ENCODE measurements around the gene CCDC181.
"Not testable (repeated sequence)": the region's sequence is repeated elsewhere in the genome, so short reads cannot be mapped to it uniquely, and the experiment has no call there.

The CCDC181 gene

GRCh38 chr1:169402578-169402977 lies 24.7 kb downstream of the CCDC181 start:
- not testable (repeated sequence) for DNase-seq (ENCODE audit: low read depth in 1 of 2, low spot score in 1 of 2)

- no peak for DNase-seq (ENCODE audit: low read depth in 1 of 2, low spot score in 1 of 2)
These were observed 31.3 kb downstream of the CCDC181 start for GRCh38 chr1:169395955-169396354.

GRCh38 chr1:169392406-169392805 lies 34.9 kb downstream of the CCDC181 start:
- DNase-seq (ENCODE audit: low read depth in 1 of 2, low spot score in 1 of 2), result no peak

- no peak for DNase-seq (ENCODE audit: low read depth in 1 of 2, low spot score in 1 of 2)
These were observed 37.0 kb downstream of the CCDC181 start for GRCh38 chr1:169390303-169390702.

- DNase-seq (ENCODE audit: low read depth in 1 of 2, low spot score in 1 of 2), result no peak
These were observed 39.9 kb downstream of the CCDC181 start for GRCh38 chr1:169387399-169387798.

GRCh38 chr1:169383449-169383848 lies 43.8 kb downstream of the CCDC181 start:
- no peak for DNase-seq (ENCODE audit: low read depth in 1 of 2, low spot score in 1 of 2)

DNA sequence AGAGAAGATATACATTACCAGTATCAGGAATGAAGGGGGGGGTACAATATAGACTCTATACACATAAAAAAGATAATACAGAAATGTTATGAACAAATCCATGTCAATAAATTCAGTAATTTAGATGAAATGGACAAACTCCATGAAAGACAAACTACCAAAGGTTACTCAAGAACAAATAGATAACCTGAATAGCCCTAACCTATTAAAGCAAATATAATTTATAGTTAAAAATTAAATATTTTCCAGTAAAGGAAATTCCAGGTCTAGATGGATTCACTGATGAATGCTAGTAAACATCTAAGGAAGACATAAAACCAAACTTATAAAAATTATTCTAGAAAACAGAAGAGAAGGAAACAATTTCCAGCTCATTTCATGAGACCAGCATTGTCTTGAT lies 46.1 kb downstream of the CCDC181 start:
- DNase-seq (ENCODE audit: low read depth in 1 of 2, low spot score in 1 of 2), result no peak

GRCh38 chr1:169371404-169371803 lies 55.9 kb downstream of the CCDC181 start:
- no peak for DNase-seq (ENCODE audit: low read depth in 1 of 2, low spot score in 1 of 2)

GRCh38 chr1:169368406-169368769 lies 58.9 kb downstream of the CCDC181 start:
- peak in 1 of 2 donors; percentile 10 for DNase-seq (ENCODE audit: low read depth in 1 of 2, low spot score in 1 of 2)

GRCh38 chr1:169367686-169368405 lies 59.4 kb downstream of the CCDC181 start, which contains the start of the genes BLZF1 and NME7:
TSS of gene BLZF1 (plus strand) at chr1:169368195. CDS start at chr1:169369523, 1,328 bp downstream.
TSS of gene NME7 (minus strand) at chr1:169367797. CDS start at chr1:169367710, 87 bp downstream.
- DNase-seq (ENCODE audit: low read depth in 1 of 2, low spot score in 1 of 2), result peak; percentile 96 to 97

DNA sequence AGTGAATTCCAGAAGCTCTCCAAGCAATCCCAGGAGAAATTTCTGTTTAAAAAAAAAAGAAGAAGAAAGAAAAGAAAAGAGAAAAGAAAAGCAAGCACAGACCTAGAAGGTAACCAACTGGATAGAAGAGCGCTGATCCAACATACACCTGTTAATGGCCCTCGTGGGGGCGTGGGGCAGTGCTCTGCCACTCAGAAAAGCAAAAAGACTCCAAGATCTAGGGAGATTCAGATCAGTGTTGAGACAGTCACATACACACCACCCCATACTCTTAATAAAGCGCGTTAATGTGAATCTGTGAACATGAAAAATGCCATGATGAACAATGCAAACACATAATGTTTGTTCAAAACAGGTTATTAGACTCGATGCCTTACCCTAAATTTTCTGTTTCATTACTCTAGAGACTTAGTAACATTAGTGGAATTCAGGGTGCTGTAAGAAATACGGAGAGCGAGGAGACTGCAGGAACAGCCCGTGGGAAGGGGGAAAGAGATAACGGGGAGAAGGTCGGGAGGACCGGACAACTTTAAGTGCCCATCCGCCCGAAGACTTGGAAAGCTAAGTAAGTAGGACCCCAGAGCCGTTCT lies 60.1 kb downstream of the CCDC181 start:
- no peak for DNase-seq (ENCODE audit: low read depth in 1 of 2, low spot score in 1 of 2)

DNA sequence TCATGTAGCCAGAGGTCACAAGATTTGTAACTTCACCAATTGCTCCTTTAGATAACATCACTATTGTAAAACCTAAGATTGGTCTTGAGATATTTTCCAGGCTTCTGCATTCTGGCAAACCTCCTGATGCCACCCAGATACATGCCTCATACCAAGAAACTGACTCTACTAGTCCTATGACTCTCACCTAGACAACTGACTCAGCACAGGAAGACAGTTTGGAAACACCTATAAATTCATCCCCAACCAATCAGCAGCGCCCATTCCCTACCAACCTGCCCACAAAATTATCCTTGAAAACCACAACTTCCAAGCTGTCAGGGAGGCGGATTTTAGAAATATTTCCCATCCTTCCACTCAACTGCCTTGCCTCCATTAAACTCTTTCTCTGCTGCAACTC lies 62.3 kb downstream of the CCDC181 start:
- DNase-seq (ENCODE audit: low read depth in 1 of 2, low spot score in 1 of 2), result no peak

- peak in 1 of 2 donors; percentile 35 for DNase-seq (ENCODE audit: low read depth in 1 of 2, low spot score in 1 of 2)
These were observed 64.1 kb downstream of the CCDC181 start for GRCh38 chr1:169363046-169363730.

DNA sequence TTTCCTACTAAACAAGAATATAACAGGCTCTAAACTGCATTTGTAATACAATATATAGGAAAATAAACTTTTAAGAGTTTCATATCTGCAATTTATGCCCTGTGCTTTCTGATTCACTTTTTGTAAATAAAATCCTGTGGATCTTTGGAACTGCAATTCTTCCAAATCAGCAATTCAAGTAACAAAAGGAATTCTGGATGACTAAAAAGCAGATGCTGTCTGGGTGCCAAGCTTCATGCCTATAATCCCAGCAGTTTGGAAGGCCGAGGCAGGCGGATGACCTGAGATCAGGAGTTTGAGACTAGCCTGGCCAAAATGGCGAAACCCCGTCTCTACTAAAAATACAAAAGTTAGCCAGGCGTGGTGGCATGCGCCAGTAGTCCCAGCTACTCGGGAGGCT lies 66.0 kb downstream of the CCDC181 start:
- DNase-seq (ENCODE audit: low read depth in 1 of 2, low spot score in 1 of 2), result no peak

- DNase-seq (ENCODE audit: low read depth in 1 of 2, low spot score in 1 of 2), result no peak
These were observed 66.9 kb downstream of the CCDC181 start for GRCh38 chr1:169360415-169360814.

DNA sequence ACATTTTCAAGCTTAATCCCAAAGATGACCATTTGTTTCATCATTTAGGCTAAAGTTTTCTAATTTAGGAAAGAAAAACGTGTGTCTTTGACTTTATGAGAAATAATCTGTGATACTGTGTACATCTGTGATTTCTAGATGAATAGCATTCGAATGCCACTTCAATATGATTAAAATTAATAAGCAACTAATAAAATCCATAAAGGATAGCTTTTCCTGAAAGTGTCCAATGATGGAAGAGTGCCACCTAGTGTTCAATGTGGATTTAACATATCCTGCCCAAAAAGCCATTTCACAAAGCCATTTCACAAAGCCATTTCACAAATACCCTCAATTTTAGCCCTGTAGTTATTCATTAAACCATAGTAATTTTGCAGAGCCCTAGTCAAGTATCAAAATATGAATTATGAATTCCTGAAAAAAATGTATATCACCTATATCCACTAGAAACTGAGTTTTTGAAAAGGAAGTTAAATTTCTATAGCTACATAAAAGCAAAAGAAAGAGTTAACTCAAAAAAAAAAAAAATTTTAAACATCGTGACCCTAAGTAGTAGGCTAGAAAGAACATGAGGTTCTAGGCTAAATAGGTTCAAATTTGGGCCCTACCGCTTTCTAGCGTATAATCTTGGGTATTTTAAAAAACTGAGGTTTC lies 78.8 kb downstream of the CCDC181 start:
- DNase-seq (ENCODE audit: low read depth in 1 of 2, low spot score in 1 of 2), result peak in 1 of 2 donors; percentile 48

DNA sequence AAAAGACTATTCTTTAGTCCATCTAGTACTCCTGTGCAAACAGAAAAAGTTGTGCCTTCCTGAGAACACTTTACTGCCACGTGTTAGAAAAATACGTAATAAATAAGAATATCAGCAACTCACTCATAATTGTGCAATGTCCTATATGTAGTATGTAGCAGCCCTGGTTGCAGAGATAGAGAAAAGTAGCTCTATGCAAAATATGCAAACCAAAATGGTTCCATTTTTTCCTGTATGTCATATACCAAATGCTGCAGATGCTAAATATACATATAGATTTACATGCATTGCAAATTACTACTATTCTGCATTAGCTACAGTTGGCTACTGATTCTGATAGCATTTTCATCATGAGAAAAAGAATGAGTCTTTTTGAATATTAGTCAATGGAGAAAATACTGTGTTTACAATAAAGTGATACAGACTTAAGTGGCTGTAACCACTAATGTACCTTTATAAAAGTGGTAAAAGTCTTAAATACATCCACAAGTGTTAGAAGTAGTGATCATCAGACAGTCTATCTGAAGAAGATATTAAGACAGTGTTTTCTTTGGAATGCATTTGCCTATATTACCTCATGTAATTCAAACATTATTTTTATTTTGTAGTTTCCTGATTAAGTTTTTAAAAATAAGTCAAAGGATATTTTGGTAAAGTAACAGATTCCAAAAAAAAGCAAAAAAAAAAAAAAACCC lies 79.4 kb downstream of the CCDC181 start:
- DNase-seq (ENCODE audit: low read depth in 1 of 2, low spot score in 1 of 2), result no peak

DNA sequence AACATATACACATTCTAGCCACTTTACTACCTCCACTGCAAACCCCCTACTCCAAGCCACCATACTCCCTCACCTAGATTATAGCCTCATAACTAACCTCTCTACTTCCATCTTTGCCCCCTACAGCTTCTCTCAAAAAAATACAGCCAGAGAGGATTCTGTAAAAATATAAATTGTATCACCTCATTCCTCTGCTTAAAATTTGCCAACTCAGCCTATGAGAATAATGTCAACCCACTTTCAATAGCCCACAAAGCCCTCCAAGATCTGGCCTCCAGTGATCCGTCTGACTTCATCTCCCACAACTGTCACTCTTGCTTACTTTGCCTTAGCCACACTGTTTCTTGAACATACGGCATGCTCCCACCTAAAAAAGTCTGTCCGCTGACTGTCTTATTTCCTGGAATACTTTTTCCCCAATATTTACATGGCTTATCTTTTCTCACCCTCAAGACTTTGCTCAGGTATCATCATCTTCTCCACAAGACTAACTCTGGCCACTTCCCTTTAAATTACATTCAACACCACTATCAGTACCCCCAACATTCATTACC lies 81.2 kb downstream of the CCDC181 start:
- DNase-seq (ENCODE audit: low read depth in 1 of 2, low spot score in 1 of 2), result no peak

- DNase-seq (ENCODE audit: low read depth in 1 of 2, low spot score in 1 of 2), result no peak
These were observed 81.8 kb downstream of the CCDC181 start for GRCh38 chr1:169345511-169345910.
